Activated T-cell treated with anti-CD3 and anti-CD28 coated beads, Interleukin-2, amount 50 U/mL, for 4 hours (primary cell): ENCODE results near the gene NCAPG. TPM values are rescaled to one million over a fixed set of nuclear protein-coding genes. Genes with fewer than 3 reads are reported as not detected.

Experiments
- ATAC-seq, 2 donors: fragments of 200-7000 bp; cut with Tn5 transposase; one replicate each; pipeline ENCODE4 v1.10.0; 2021
- DNase-seq: peaks from one replicate; pipeline ENCODE4 v3.0.0-alpha.2; 2020
- H3K27me3 Mint-ChIP-seq: one replicate; pipeline ENCODE4 v1.8.0; 2021; ENCODE audit warnings: low read depth, mixed read lengths
- H3K36me3 Mint-ChIP-seq: one replicate; pipeline ENCODE4 v1.8.0; 2022; ENCODE audit warnings: mixed read lengths; ENCODE audit not compliant: insufficient read depth
- H3K4me1 Mint-ChIP-seq: one replicate; pipeline ENCODE4 v1.8.0; 2021; ENCODE audit warnings: low read depth, mixed read lengths
- H3K4me3 Mint-ChIP-seq: one replicate; pipeline ENCODE4 v1.8.0; 2021; ENCODE audit warnings: mild to moderate bottlenecking, moderate library complexity, mixed read lengths
- H3K9me3 Mint-ChIP-seq: one replicate; pipeline ENCODE4 v1.8.0; 2021; ENCODE audit warnings: mixed read lengths
- total RNA-seq, 3 donors: library from RNA; stranded (reverse); gene quantifications; one replicate each; pipeline ENCODE4 v1.2.1, GENCODE V29; 2021

NCAPG gene, protein sequence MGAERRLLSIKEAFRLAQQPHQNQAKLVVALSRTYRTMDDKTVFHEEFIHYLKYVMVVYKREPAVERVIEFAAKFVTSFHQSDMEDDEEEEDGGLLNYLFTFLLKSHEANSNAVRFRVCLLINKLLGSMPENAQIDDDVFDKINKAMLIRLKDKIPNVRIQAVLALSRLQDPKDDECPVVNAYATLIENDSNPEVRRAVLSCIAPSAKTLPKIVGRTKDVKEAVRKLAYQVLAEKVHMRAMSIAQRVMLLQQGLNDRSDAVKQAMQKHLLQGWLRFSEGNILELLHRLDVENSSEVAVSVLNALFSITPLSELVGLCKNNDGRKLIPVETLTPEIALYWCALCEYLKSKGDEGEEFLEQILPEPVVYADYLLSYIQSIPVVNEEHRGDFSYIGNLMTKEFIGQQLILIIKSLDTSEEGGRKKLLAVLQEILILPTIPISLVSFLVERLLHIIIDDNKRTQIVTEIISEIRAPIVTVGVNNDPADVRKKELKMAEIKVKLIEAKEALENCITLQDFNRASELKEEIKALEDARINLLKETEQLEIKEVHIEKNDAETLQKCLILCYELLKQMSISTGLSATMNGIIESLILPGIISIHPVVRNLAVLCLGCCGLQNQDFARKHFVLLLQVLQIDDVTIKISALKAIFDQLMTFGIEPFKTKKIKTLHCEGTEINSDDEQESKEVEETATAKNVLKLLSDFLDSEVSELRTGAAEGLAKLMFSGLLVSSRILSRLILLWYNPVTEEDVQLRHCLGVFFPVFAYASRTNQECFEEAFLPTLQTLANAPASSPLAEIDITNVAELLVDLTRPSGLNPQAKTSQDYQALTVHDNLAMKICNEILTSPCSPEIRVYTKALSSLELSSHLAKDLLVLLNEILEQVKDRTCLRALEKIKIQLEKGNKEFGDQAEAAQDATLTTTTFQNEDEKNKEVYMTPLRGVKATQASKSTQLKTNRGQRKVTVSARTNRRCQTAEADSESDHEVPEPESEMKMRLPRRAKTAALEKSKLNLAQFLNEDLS
- total RNA-seq: 1 to 10 TPM; 6.0 to 8.4 (median 8.0) TPM

DNA sequence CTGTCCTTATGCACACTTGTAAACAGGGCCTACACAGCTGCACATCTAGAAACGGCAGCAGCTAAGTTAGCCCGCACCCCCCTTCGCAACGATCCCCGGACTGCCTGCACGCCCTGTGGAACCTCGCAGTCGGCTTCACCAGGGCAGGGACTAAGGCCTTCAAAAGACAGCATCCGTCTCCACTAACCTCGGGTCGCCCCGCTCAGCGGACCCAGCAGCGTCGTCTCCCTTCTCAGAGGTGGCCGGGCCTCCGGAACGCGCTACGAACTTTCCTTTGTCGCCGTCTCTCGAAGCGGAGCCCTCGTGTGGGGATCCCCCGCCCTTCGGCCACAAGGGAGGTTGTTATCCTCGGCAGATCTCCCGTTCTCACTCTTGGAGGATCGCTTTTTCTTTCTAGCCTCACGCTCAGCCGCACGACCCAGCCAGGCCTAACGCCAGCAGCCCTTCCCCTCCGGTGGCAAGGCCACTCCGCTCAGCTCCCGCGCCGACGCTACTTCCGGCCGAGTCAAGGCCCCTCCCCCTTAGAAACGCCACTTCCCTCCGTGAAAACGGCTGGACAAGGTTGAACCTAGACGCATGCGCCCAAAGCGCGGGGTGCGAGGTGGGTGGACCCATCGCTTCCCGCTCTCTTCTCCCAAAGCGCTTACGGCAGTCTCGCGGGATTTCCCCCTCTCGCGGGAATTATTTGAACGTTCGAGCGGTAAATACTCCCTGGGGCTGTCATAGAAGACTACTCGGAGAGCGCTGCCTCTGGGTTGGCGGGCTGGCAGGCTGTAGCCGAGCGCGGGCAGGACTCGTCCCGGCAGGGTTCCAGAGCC is at the start of gene NCAPG, which contains the start of gene DCAF16:
NCAPG (plus strand) TSS at position 720 of the 818 bp plus-strand sequence. CDS start 99 bp downstream, outside the sequence.
DCAF16 (minus strand) TSS at position 498 of the 818 bp plus-strand sequence. CDS start 6,616 bp downstream, outside the sequence.
- Mint-ChIP-seq H3K4me3 (peak within 1 kb of the TSS; percentile 92), H3K4me1 (peaks cover 52% of the 10 kb centered on the region), H3K9me3 (no peaks in the 10 kb centered on the region), H3K27me3 (no peaks in the 10 kb centered on the region), H3K36me3 (peaks cover 11% of the 10 kb centered on the region)
- ATAC-seq: peak; percentile 91 to 92
- peak; percentile 99 for DNase-seq

DNA sequence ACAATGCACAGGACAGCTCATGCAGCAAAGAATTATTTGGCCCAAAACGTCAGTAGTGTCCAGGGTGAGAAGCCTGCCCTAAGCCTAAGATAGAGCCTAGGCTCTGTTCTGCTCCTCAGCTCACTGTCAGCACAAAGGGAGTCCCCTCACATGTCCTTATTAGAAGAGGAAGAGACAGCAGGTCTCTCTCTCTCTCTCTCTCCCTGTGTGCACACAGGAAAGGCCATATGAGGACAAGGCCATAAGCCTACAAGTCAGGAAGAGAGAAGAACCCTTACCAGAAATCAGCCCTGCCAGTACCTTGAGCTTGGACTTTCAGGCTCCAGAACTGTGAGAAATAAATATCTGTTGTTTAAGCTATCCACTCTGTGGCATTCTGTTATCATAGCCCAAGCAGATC is 49.7 kb upstream of the NCAPG start:
- Mint-ChIP-seq H3K27me3 (peaks cover 2% of the 10 kb centered on the region), H3K36me3 (no peaks in the 10 kb centered on the region), H3K9me3 (no peaks in the 10 kb centered on the region), H3K4me3 (no peak overlapping the region), H3K4me1 (peaks cover 4% of the 10 kb centered on the region)
- DNase-seq (no peak), ATAC-seq (no peak)

- peaks cover 2% of the 10 kb centered on the region for H3K27me3 Mint-ChIP-seq
- ATAC-seq: no peak
- no peaks in the 10 kb centered on the region for H3K36me3 Mint-ChIP-seq
- H3K4me1 Mint-ChIP-seq: peaks cover 4% of the 10 kb centered on the region
- H3K4me3 Mint-ChIP-seq: no peak overlapping the region
- H3K9me3 Mint-ChIP-seq: no peaks in the 10 kb centered on the region
- no peak for DNase-seq
Measured at GRCh38 chr4:17762726-17763125, 48.1 kb upstream of the NCAPG start.

DNA sequence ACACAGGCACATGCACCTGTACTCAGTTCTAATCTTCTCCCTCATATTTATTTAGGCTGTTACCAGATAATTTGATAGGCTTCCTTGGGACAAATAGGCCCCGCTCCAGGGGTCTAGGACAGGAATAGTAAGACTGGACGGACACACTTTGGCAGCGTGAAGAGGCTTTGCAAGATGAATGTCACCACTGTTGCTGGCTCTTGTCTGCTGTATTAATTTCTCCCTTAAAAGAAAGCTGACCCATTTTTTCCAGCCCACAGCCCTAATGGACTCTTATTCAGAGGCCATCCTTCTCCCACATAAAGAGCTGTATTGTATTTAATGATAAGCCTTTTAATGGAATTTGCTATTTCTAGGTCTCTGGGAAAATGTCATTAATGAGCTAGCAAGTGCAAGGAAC is 47.4 kb upstream of the NCAPG start:
- DNase-seq (no peak), ATAC-seq (no peak)
- no peaks in the 10 kb centered on the region for H3K36me3 Mint-ChIP-seq
- peaks cover 2% of the 10 kb centered on the region for H3K27me3 Mint-ChIP-seq
- peaks cover 4% of the 10 kb centered on the region for H3K4me1 Mint-ChIP-seq
- H3K9me3 Mint-ChIP-seq: no peaks in the 10 kb centered on the region
- no peak overlapping the region for H3K4me3 Mint-ChIP-seq

GRCh38 chr4:17763931-17764330 is 46.8 kb upstream of the NCAPG start:
- H3K36me3 Mint-ChIP-seq: no peaks in the 10 kb centered on the region
- DNase-seq (no peak), ATAC-seq (no peak)
- H3K27me3 Mint-ChIP-seq: peaks cover 2% of the 10 kb centered on the region
- peaks cover 4% of the 10 kb centered on the region for H3K4me1 Mint-ChIP-seq
- no peaks in the 10 kb centered on the region for H3K9me3 Mint-ChIP-seq
- H3K4me3 Mint-ChIP-seq: no peak overlapping the region

GRCh38 chr4:17765514-17766286 is 45.1 kb upstream of the NCAPG start:
- no peak for DNase-seq
- H3K4me3 Mint-ChIP-seq: no peak overlapping the region
- peaks cover 3% of the 10 kb centered on the region for H3K27me3 Mint-ChIP-seq
- H3K9me3 Mint-ChIP-seq: no peaks in the 10 kb centered on the region
- peak in 1 of 2 donors; percentile 25 for ATAC-seq
- no peaks in the 10 kb centered on the region for H3K36me3 Mint-ChIP-seq
- peaks cover 4% of the 10 kb centered on the region for H3K4me1 Mint-ChIP-seq

DNA sequence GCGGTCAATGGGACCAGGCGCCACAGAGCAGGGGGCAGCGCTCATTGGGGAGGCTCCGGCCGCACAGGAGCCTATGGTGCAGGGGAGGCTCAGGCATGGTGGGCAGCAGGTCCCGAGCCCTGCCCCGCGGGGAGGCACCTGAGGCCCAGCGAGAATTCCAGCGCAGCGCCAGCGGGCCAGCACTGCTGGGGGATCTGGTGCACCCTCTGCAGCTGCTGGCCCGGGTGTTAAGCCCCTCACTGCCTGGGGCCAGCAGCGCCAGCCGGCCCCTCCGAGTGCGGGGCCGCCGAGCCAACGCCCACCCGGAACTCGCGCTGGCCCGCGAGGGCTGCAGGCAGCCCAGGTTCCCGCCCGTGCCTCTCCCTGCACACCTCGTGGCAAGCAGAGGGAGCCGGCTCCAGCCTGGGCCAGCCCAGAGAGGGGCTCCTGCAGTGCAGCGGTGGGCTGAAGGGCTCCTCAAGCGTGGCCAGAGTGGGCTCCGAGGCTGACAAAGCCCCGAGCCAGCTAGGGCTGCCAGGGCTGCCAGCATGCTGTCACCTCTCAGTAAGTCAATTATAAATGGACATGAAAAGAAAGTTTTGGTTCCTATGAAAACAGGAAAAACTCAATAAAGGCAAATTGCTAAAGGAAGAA is 43.8 kb upstream of the NCAPG start:
- H3K27me3 Mint-ChIP-seq: peaks cover 7% of the 10 kb centered on the region
- ATAC-seq: no peak
- H3K4me1 Mint-ChIP-seq: peaks cover 4% of the 10 kb centered on the region
- no peak for DNase-seq
- no peaks in the 10 kb centered on the region for H3K36me3 Mint-ChIP-seq
- H3K4me3 Mint-ChIP-seq: no peak overlapping the region
- no peaks in the 10 kb centered on the region for H3K9me3 Mint-ChIP-seq

DNA sequence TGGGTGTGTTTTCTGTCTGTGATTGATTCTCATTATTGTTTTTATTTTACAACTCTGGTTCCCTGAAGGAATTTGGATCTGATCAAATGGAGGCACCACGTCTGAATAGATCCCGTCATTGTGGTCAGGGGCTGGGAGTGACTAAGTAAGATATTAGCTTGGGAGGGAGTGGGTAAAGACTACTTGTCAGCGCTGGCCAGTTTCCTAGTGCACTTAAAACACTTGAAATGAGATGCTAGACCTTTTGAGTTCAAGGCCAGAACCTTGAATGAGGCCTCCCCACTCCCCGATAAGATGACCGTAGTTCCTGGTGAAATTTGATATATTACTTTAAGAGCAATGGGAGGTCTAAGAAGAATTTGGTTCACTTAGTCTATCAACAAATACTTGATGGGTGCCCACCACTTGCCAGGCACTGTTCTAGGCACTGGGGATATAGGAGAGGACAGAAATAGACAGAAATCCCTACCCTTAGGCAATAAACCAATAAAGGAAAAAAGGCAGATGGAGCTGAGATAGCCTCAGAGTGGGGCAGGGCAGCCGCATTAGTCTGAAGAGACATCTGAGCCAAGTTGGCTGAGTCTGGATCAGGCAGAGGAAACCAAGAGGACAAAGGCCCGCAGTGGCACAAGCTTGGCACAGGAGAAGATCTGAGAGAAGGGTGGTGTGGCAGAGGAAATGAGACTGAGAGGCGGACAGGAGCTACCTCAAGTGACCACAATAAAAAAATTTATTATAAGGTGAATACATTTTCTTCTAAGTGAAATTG is 41.2 kb upstream of the NCAPG start:
- DNase-seq: no peak
- Mint-ChIP-seq H3K36me3 (no peaks in the 10 kb centered on the region), H3K4me3 (no peak overlapping the region), H3K4me1 (peaks cover 4% of the 10 kb centered on the region), H3K9me3 (no peaks in the 10 kb centered on the region), H3K27me3 (peaks cover 7% of the 10 kb centered on the region)
- no peak for ATAC-seq

- ATAC-seq (no peak), DNase-seq (no peak)
- Mint-ChIP-seq H3K4me3 (no peak overlapping the region), H3K27me3 (peaks cover 7% of the 10 kb centered on the region), H3K4me1 (no peaks in the 10 kb centered on the region), H3K36me3 (no peaks in the 10 kb centered on the region), H3K9me3 (no peaks in the 10 kb centered on the region)
Measured at GRCh38 chr4:17770845-17771244, 39.9 kb upstream of the NCAPG start.

GRCh38 chr4:17771284-17771908 is 39.4 kb upstream of the NCAPG start:
- no peak overlapping the region for H3K4me3 Mint-ChIP-seq
- H3K27me3 Mint-ChIP-seq: peaks cover 7% of the 10 kb centered on the region
- H3K4me1 Mint-ChIP-seq: no peaks in the 10 kb centered on the region
- H3K36me3 Mint-ChIP-seq: no peaks in the 10 kb centered on the region
- H3K9me3 Mint-ChIP-seq: no peaks in the 10 kb centered on the region
- ATAC-seq: no peak
- DNase-seq: no peak

DNA sequence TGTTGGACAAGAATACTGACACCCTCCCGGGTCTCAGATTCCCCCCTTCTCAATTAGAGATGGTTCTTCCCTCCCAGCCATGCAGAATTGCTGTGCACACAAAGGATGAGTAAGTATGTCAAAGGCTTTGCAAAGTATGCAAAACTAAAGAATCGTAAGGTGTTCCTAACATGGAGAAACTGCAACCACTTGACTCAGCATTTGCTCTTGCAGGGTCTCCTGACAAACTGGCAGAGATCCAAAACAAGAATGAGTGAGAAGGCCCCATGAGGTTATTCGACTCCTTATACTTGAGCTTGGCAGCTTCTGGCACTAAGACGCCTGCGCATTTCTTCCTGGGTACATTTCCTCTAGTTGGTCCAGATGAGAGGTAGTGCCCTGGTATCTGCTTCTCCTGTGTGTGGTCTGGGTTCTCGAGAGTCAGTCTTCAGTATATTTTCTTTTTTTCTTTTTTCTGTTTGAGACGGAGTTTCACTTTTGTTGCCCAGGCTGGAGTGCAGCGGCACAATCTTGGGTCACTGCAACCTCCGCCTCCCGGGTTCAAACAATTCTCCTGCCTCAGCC is 37.6 kb upstream of the NCAPG start:
- no peaks in the 10 kb centered on the region for H3K36me3 Mint-ChIP-seq
- no peak overlapping the region for H3K4me3 Mint-ChIP-seq
- no peaks in the 10 kb centered on the region for H3K9me3 Mint-ChIP-seq
- H3K27me3 Mint-ChIP-seq: peaks cover 11% of the 10 kb centered on the region
- no peaks in the 10 kb centered on the region for H3K4me1 Mint-ChIP-seq
- DNase-seq (no peak), ATAC-seq (no peak)

GRCh38 chr4:17778431-17778830 is 32.3 kb upstream of the NCAPG start:
- ATAC-seq: no peak
- H3K27me3 Mint-ChIP-seq: peaks cover 43% of the 10 kb centered on the region
- H3K4me1 Mint-ChIP-seq: peaks cover 8% of the 10 kb centered on the region

More at GRCh38 chr4:17778431-17778830, 32.3 kb upstream of the NCAPG start:
- no peaks in the 10 kb centered on the region for H3K9me3 Mint-ChIP-seq
- no peak for DNase-seq
- H3K36me3 Mint-ChIP-seq: no peaks in the 10 kb centered on the region
- H3K4me3 Mint-ChIP-seq: no peak overlapping the region
